ENCODE data around the gene IZUMO4. TPM values are rescaled to one million over a fixed set of nuclear protein-coding genes. Genes with fewer than 3 reads are reported as not detected.

Gene IZUMO4
- total RNA-seq, 1 donor from 2014 or later, result 2.8 TPM

DNA sequence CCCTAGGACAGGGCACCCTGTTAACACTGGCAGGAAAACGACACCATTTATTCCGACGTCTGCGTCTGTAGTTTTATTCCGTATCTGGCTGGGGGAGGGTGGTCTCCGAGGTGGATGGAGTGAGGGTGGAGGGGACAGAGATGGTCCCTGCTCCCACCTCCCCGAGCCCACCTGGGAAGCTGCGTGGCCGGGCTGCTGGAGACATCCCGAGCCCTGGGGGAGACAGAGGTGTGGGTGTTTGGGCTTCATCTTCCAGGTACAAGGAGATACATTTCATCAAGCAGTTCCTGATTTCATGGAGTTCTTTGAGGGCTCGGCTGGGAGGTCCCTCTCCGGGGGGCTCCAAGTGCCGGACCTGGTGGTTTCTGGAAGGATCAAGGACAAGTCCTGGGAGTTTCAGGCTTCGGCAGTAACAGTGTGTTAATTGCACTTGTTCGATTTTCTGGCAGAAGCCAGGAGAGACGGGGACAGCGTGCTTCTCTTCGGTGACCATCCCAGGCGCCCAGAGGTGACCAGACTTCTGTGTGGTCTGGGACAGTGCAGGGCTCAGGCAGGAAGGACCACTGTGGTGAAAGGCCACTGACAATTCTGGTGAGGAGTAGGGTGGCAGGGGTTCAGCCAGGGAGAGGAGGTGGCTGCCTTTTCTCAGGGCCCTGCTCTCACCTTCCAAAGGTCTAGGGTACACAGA, 25.6 kb upstream of the IZUMO4 start:
- no peaks in the 10 kb centered on the region for H3K9me3 ChIP-seq (replicated peaks)
- no peak for DNase-seq
- no peaks in the 10 kb centered on the region for H3K27me3 ChIP-seq (ENCODE audit: low read depth)
- peaks cover 6% of the 10 kb centered on the region for H3K4me1 ChIP-seq
- H3K36me3 ChIP-seq, result peaks cover 52% of the 10 kb centered on the region
- no peak overlapping the region for H3K27ac ChIP-seq (replicated peaks)
- no peak for TF ChIP-seq CTCF (IDR thresholded peaks at IDR 0.05; ENCODE audit: borderline replicate concordance)
- intact Hi-C loops (cut with micrococcal nuclease), result loop anchor here (5.0 kb wide), 1 partner anchor 54 kb away; the partner anchor contains the start of gene BTBD2
- no peak overlapping the region for H3K4me3 ChIP-seq

DNA sequence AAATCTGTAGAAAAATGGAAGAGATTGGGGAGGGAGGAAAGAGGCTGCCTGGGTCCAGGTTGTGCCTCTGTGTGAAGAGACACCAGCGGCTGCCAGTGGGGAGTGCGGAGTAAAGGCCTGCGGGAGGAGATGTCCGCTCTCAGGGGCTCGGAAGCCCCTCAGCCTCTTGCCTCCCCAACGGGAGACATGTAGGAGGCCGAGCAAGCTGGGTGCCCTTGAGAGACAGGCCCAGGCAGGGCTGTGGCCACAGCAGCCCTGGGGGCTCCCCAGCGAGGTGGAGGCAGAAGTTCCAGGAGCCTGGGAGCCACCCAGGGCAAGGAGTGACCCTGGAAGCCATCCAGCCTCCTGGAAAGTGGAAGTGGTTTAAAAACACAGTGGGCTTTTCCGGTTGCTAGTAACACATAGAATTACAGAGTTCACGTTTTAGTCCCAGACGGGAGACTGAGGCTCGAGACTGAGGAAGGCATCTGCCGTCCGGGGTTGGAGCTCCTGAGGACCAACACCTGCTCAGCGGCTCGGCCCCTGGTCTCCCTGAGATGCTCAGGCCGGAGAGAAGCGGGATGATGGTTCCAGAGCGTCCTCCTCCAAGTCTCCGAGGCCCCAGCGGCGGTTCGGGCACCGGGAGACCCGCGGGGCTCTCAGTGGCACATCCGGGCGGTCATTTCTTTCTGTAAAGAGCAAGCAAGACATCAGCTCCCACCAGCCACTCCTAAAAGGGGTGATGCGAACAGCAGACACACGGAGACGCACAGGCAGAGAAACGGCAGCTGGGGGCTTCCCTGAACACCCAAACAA, 23.8 kb upstream of the IZUMO4 start:
- Histone ChIP-seq H3K27ac (replicated peaks) (no peak overlapping the region), H3K36me3 (peaks cover 70% of the 10 kb centered on the region), H3K9me3 (replicated peaks) (no peaks in the 10 kb centered on the region), H3K4me3 (no peak overlapping the region), H3K4me1 (peaks cover 6% of the 10 kb centered on the region), H3K27me3 (ENCODE audit: low read depth) (no peaks in the 10 kb centered on the region)
- no peak for DNase-seq
- intact Hi-C loops (cut with micrococcal nuclease), result loop anchor here (5.0 kb wide), 1 partner anchor 56 kb away; the partner anchor contains the start of gene BTBD2
- TF ChIP-seq CTCF (IDR thresholded peaks at IDR 0.05; ENCODE audit: borderline replicate concordance), result no peak

DNA sequence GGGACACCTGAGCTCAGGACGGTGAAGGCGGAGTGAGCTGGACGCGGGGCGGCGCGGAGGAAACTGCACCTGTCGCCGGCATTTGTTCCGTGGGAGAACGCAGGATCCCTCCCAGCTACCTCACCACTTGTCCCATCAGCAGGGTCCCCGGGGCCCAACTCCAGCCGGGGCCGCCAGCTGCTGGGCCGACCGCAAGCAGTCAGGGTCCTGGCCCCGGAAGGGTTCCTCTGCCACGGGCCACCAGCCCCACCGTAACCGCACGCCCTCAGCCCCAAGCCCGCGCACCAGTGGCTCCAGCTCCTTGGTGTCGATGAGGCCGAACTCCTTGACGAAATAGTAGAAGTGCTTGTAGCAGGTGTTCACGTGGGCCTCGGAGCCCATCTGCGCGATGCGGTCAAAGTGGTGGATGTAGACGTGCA, 20.2 kb upstream of the IZUMO4 start:
- no peaks in the 10 kb centered on the region for H3K27me3 ChIP-seq (ENCODE audit: low read depth)

GRCh38 chr19:2077398-2077797, 19.3 kb upstream of the IZUMO4 start:
- intact Hi-C loops (cut with micrococcal nuclease), result no loop called here
- H3K27ac ChIP-seq (replicated peaks), result no peak overlapping the region
- TF ChIP-seq CTCF (IDR thresholded peaks at IDR 0.05; ENCODE audit: borderline replicate concordance), result no peak
- no peak overlapping the region for H3K4me3 ChIP-seq
- H3K9me3 ChIP-seq (replicated peaks), result no peaks in the 10 kb centered on the region
- peaks cover 8% of the 10 kb centered on the region for H3K4me1 ChIP-seq
- DNase-seq, result no peak
- H3K27me3 ChIP-seq (ENCODE audit: low read depth), result no peaks in the 10 kb centered on the region
- peaks cover 92% of the 10 kb centered on the region for H3K36me3 ChIP-seq

More for the DNA sequence above, 20.2 kb upstream of the IZUMO4 start:
- Histone ChIP-seq H3K9me3 (replicated peaks) (no peaks in the 10 kb centered on the region), H3K4me1 (no peaks in the 10 kb centered on the region), H3K27ac (replicated peaks) (no peak overlapping the region), H3K4me3 (no peak overlapping the region), H3K36me3 (peaks cover 98% of the 10 kb centered on the region)
- intact Hi-C loops (cut with micrococcal nuclease), result no loop called here
- no peak for TF ChIP-seq CTCF (IDR thresholded peaks at IDR 0.05; ENCODE audit: borderline replicate concordance)
- DNase-seq, result no peak

- no peak for DNase-seq
- intact Hi-C loops (cut with micrococcal nuclease), result no loop called here
- Histone ChIP-seq H3K9me3 (replicated peaks) (no peaks in the 10 kb centered on the region), H3K36me3 (peaks cover 86% of the 10 kb centered on the region), H3K27ac (replicated peaks) (no peak overlapping the region), H3K27me3 (ENCODE audit: low read depth) (no peaks in the 10 kb centered on the region), H3K4me3 (no peak overlapping the region), H3K4me1 (peaks cover 9% of the 10 kb centered on the region)
- no peak for TF ChIP-seq CTCF (IDR thresholded peaks at IDR 0.05; ENCODE audit: borderline replicate concordance)
These were observed 18.7 kb upstream of the IZUMO4 start for GRCh38 chr19:2077833-2078619.

All from left ventricle myocardium inferior (tissue), 1 donor.